GF-D8 (cell line): ENCODE measurements around the gene PTPRZ1.

Source experiments
- DNase-seq: peaks from one replicate; lab custom pipeline; 2025; lab: John Stamatoyannopoulos, UW

PTPRZ1 gene

DNA sequence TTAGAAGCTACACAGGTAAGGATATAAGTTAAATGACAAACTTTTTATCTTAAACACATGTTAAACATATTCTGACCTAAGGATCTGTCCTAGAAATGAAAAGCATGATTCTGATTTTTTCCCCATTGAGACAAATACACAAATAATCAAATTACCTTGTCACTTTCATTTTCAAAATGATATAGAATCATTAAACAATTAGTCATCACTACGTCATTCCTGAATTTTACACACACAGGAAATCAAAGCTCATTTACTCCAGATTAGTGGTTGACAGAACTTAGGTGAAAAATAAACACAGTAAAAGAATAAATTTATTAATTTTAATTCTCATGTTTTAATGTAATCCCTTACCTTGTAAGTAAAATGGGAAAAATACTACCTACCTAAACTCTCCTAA lies 182.1 kb downstream of the PTPRZ1 start:
- DNase-seq, result no peak

DNA sequence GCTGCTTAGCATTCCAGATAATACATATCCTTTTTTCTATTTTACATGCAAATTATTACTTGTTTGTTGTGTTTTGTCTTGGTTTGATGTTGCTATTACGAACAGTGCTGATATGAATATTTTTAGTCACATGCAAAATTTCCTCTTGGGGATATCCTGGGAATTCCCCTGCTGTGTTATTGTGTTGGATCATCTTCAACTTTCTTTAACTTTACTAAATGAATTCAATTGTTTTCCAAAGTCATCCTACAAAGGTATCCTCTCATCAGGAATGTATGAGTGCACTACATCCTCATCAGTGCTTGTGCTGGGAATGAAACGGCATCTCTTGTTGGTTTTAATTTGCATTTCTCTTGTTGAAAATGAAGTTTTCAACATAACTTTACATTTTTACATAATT lies 184.0 kb downstream of the PTPRZ1 start:
- no peak for DNase-seq

DNA sequence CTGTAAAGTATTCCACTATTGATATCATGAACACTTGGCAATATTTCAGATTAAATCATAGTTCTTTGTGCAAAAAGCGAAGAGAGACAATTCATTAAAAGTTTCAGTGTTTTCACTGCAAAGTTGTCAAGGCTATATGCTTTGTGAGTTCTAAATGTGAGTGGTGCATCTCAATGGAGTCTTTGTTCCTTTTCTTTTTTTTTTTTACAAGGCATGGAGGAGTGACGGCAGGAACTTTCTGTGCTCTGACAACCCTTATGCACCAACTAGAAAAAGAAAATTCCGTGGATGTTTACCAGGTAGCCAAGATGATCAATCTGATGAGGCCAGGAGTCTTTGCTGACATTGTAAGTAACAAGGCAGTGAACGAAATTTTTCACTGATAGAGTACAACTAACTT lies 186.6 kb downstream of the PTPRZ1 start:
- DNase-seq, result no peak

DNA sequence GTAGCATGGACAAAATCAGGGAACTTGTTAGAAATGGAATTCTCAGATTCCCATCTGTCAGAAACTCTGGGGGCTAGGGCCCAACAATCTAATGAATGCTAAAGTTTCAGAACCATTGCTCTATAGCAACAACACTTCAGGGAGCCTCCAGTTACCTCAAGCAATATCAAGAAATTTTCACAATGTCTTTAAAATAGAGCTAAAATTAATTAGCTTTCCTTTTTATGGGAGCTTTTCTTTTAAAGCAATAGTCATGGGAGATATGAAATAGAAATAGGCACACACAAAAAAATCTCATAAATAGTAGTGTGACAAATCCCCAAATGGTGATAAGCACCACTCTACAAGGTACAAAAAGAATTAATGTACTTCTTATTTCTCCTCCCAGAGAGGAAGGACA lies 190.2 kb downstream of the PTPRZ1 start:
- no peak for DNase-seq

DNA sequence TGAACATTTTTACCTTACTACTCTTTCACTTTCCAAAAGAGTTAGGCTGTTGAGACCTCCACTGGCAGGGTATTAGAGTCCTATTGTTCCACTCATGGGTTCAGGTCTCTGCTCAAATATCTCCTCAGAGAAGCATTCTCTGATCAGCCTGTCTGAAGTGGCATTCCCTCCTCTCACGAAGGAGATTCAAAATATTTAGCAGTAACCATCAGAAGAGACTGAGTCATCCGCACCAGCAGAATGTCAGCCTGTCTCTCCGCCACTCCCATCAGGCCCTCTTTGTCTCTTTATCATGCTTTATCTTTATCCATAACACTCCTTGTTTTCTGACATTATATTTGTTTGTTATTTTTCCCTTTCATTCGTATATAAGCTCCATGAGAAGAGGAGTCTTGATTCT lies 192.0 kb downstream of the PTPRZ1 start:
- no peak for DNase-seq

DNA sequence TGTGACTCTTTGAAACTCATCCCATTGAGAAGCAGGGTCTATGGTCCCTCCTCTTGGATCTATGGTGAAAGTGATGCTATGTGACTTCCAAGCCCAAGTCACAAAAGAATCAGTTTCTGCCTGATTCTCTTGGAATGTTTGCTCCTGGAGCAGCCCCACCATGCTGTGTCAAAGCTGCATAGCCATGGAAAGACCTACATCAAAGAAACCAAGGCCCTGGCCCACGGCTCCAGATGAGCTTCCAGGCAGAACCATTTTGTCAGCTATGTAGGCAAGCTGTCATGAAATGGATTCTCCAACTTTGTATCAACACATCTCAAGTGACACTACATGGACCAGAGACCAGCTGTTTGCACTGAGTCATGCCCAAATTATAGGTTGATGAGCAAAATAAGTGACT lies 194.1 kb downstream of the PTPRZ1 start:
- no peak for DNase-seq

DNA sequence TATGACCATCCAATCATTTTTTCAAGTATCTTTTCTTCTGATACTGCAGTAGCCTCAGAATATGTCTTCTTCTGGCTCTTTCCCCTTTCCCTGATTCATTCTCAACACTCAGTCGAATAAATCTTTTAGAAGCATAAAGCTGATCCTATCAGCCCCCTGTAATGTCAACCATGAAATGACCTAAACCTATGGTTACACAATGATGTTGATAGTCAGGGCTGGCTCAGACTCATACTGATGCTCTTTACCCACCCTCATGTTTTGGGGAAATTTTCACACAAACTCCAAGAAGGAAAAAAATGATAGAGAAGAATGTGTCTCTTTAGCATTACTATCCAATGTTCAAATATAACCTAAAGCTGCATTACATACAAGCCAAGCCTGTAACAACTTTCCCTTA lies 195.1 kb downstream of the PTPRZ1 start:
- no peak for DNase-seq

DNA sequence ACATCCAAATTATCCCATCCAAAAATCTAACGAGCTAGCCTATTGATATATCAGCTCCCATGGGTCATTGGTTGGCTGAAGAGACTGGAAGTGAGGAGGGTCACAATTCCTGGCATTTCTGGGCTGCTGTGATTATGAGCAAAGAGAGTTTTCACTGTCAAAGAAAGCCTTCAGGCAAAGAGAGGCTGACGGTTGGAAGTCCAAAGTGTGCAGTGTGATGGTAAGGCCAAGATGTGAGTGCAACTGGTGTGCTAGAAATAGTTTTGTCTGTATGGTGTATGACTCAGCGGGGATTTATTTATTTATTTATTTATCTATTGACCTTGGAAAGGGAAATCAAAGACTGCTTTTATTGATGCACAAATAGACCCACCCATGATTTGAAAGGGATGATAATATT lies 196.0 kb downstream of the PTPRZ1 start:
- DNase-seq, result no peak

DNA sequence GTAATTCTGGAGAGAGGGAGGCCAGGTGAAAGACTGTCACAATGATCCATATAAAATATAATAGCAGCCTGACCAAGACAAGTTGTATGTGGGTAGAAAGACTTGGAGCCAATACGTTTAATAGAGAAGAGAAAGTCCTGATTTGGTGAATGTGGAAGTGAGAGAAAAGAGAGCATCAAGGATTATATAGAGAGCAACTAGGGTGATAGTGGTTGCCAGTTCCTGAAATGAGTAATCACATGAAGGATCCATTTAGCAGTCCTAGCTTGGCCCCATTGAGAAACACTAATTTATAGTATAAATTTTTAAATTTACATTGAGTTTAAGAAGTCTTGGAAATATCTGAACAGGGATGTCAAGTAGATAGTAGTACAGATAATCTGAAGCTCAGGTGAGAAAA lies 197.1 kb downstream of the PTPRZ1 start:
- no peak for DNase-seq

DNA sequence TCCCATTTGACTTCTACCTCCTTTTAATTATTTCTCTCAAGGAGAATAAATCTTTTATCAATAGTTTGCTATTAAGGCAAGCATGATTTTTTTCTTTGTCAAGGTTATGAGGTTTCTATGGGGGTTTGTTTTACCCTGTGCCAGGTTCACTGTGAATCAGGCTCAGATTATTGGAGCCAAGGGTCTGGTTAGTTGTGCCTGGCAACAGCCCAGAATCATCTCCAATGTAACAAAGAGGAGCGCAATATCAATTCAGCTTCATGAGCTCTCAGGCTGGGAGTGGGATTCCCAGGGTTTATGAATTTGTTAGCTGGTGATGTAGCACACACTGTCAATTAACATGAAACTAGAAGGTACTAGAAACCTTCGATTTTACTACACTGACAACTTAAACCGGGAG lies 197.9 kb downstream of the PTPRZ1 start:
- no peak for DNase-seq

DNA sequence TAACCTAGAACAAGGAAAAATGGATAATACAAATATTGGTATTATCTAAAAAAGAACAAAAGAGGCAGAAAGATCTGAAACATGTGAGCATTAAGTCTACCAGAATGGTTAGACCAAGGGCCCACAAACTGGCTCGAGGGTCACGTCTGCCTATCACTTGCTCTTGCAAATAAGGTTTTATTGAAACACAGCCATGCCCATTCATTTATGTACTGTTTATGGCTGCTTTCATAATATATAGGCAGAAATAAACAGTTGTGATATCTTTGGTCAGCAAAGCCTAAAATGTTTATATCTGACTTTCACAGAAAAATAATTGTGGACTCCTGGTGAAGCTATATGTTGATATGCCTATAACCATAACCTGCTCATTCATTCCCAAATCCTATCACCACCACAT lies 199.3 kb downstream of the PTPRZ1 start:
- DNase-seq, result no peak

DNA sequence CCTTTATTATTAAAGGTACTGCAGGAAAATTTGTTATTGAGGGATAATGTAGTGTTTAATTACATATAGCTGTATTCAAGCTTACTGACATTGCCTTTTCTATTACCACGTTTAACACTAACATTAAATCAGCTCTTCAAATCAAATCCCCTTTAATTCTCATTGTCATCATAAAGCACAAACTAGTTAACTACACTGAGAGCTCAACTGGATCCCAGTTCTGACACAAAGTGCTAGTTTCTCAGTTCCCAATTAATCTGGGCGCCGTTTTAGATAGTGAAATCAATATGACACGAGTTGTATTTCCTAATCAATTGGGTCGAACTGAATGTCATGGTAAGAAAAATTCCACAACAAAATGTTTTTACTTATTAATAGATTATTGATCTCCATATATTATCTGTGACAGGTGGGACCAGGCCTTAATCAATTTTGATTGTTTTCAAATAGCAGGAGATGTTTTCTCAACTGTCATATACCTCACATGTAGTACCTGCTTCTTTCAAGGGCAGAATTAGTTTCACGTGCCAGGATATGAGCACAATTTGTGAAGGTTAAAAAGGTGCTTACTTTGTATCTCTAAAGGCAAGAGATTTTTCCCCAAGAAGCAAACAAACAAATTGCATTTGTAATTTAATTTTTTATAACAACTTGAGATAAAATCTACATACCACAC lies 200.1 kb downstream of the PTPRZ1 start:
- no peak for DNase-seq

DNA sequence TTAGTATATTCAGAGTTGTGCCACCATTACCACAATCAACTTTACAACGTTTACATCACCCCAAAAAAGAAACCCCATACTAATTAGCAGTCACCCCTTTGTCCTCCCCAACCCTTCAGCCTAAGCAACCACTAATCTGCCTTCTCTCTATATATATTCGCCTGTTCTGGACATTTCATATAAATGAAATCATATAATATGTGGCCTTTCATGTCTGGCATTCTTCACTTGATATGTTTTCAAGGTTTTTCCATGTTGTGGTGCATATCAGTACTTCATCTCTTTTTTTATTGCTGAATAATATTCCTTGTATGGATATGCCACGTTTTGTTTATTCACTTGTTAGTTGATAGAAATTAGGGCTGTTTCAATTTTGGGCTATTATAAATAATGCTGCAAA lies 200.7 kb downstream of the PTPRZ1 start:
- no peak for DNase-seq

DNA sequence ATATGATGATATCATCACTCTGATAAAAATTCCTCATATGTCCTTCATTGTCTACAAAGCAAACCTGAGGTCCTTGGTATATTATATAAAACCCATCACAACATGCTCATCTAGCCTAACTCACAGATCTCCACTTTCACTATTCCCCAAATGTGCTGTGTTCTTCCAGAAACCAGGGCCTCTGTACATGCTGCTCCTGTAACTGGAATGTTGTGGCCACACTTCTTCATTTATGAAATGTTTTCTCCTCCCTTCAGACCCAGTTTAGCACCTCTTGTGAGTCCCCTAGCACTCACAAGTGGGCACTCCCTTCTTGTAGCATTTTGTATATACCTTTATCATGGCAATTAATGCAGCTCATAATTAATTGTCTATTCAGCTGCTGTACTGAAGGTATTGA lies 209.2 kb downstream of the PTPRZ1 start:
- no peak for DNase-seq

DNA sequence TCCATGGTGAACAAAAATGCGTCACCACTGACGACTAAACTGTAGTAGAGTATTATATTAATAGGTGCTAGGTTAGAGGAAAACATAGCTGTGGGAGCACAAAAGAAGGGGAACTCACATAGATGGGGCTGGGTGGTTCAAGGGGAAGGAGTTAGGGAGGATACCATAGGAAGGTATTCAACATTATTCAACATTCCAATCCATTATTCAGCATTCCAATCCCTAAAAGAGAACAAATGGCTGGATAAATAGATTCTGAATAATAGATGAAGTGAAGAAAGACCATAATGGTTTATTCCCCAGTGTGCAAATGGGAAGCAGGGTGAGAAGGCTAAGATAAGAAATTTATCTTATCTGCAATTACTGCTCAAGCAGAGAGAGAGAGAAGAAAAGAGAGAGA lies 209.7 kb downstream of the PTPRZ1 start:
- no peak for DNase-seq

DNA sequence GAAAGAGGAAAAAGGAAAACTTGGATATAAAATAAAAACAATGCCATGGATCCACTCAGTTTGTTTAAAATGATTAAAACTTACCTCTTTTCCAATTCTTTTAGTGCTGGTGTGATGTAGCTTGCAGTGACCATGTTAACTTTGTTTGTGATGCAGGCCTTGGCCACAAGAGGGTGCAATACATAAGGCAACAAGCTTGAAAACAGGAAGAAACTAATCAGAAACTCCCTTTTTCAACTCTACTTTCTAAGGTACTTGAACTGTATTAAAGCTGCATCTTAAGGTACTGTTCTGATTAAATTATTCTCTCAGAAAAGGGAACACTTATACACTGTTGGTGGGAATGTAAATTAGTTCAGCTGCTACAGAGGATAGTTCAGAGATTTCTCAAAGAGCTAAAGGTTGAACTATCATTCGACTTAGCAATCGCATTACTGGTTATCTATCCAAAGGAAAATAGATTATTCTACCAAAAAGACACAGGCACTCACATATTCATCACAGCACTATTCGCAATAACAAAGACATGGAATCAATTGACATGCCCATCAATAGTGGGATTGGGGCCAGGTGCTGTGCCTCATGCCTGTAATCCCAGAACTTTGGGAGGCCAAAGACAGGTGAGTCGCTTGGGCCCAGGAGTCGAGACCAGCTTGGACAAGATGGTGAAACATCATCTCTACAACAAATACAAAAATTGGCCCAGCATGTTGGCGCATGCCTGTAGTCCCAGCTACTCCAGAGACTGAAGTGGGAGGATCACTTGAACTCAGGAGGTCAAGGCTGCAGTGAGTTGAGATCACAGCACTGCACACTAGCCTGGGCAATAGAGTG lies 220.2 kb downstream of the PTPRZ1 start:
- DNase-seq, result peak; percentile 16

DNA sequence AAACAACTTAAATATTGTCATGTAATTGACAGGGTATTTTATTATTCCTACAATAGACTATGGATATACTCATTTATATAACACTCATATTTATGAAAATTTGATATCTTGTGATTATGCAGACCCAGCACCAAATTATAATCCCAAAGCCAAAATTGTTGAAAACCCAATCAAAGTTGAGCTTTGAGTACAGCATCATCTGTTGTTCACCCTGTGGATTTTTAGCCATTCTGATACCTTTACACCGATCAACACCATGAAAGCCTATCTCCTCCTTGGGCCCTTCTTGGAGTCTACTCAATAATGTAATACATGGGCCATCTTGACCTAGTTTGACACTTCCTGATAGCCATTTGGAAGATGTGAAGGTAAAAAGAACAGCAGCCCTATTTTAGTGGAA lies 221.6 kb downstream of the PTPRZ1 start:
- DNase-seq, result no peak

DNA sequence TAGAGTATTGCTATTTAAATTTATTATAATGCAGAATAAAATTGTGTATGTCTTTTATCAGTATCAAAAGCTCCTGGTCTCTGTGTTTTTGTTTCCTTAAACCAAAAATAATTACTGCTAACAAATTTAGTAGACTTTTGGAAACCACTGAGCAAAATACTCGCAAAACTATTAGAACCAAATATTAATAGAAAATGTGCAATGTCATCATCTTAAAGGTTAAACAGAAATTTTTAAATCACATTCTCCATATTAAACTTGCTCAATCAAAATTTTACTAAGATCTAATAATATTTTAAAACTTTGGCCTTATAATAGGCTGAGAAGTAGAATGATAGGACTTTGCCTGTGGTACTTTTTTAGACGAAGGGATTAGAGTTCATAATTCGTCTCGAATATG lies 222.7 kb downstream of the PTPRZ1 start:
- DNase-seq, result no peak

DNA sequence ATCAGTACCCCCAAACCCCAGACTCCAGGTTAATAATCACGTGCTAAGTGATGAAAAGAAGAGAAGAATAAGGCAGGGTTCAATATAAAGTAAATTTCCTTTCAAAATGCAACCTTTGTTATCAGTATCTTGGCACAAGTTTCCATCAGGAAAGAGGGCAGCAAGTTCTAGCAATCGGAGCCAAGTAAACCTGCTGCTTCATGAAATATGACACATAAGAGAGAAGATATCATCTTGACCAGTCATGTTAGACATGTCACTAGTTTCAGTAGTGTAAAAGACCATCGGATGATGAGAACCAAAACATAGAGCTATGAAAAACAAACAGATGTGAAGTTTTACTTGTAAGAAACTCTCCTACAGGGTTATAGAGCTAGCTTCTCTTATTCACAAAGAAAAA lies 227.1 kb downstream of the PTPRZ1 start:
- no peak for DNase-seq

DNA sequence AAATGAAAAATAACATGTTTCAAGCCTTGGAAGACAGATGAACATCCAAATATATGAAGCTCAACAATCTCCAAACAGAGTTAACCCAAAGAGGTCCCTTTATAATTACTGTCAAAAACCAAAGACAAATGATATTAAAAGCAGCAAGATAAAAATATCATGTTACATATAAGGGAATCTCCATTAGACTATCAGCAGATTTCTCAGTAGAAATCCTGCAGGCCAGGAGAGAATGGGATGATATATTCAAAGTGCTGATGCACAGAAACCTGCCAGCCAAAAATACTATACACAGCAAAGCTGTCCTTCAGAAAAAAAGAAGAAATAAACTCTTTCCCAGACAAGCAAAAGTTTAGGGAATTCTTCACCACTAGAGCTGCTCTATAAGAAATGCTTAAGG lies 230.1 kb downstream of the PTPRZ1 start:
- DNase-seq, result no peak
